GM18951 (cell line): ENCODE measurements around the gene SPACDR.
"Not testable (repeated sequence)": the region's sequence is repeated elsewhere in the genome, so short reads cannot be mapped to it uniquely, and the experiment has no call there.

Experiments used
- POLR2A ChIP-seq: IDR thresholded peaks from 4 replicates; pipeline ENCODE4 v1.6.1; 2011; ENCODE audit warnings: mild to moderate bottlenecking; ENCODE audit not compliant: insufficient read length, insufficient read depth; ENCODE audit errors: extremely low read depth
- in situ Hi-C: fragments of 300-500 bp; cut with MboI; formaldehyde crosslinking; loops from one replicate; pipeline ENCODE4 v1.12.0; 2022; ENCODE audit warnings: low sequenced_read_pairs, mixed read lengths, inconsistent platforms; ENCODE audit not compliant: unreplicated experiment

The SPACDR gene

GRCh38 chr7:100443096-100443840, 20.8 kb downstream of the SPACDR start:
- in situ Hi-C loops: no loop called here
- no peak for TF ChIP-seq POLR2A

GRCh38 chr7:100441641-100442535, 22.2 kb downstream of the SPACDR start:
- in situ Hi-C loops: no loop called here

GRCh38 chr7:100439244-100439643, 24.8 kb downstream of the SPACDR start:
- in situ Hi-C loops: not testable (repeated sequence)

More at GRCh38 chr7:100441641-100442535, 22.2 kb downstream of the SPACDR start:
- TF ChIP-seq POLR2A: no peak

GRCh38 chr7:100438731-100439130, 25.3 kb downstream of the SPACDR start:
- in situ Hi-C loops: not testable (repeated sequence)

- in situ Hi-C loops: no loop called here
- TF ChIP-seq POLR2A: no peak
Measured at GRCh38 chr7:100438172-100438571, 25.9 kb downstream of the SPACDR start.

- in situ Hi-C loops: no loop called here
- no peak for TF ChIP-seq POLR2A
Measured at GRCh38 chr7:100437150-100438100, 26.6 kb downstream of the SPACDR start.

- in situ Hi-C loops: no loop called here
Measured at GRCh38 chr7:100435401-100436304, 28.4 kb downstream of the SPACDR start.

GRCh38 chr7:100434297-100435144, 29.5 kb downstream of the SPACDR start:
- TF ChIP-seq POLR2A: no peak
- in situ Hi-C loops: no loop called here

More at GRCh38 chr7:100435401-100436304, 28.4 kb downstream of the SPACDR start:
- peak; percentile 26 for TF ChIP-seq POLR2A

- peak; percentile 34 for TF ChIP-seq POLR2A
- in situ Hi-C loops: no loop called here
Measured at GRCh38 chr7:100433592-100434296, 30.3 kb downstream of the SPACDR start.

- TF ChIP-seq POLR2A: no peak
- in situ Hi-C loops: no loop called here
Measured at GRCh38 chr7:100433276-100433591, 30.8 kb downstream of the SPACDR start.
